Suprapubic skin (tissue), 4 donors: ENCODE data around the gene PDF.

Experiments
- CTCF ChIP-seq, 2 donors: fragments of 200-600 bp in 1 of 2; fragments of 450-650 bp in 1 of 2; sonication (generic) in 1 of 2; IDR thresholded peaks; one replicate each; pipeline ENCODE4 v1.5.1; 2016 to 2019; ENCODE audit warnings: antibody characterized with exemption in 2 of 2, mild to moderate bottlenecking in 1 of 2, moderate library complexity in 1 of 2
- POLR2A ChIP-seq, 2 donors: fragments of 450-650 bp; IDR thresholded peaks; one replicate each; pipeline ENCODE4 v1.6.1; 2017; ENCODE audit warnings: antibody characterized with exemption in 2 of 2, mild to moderate bottlenecking in 2 of 2, moderate library complexity in 2 of 2
- POLR2AphosphoS5 ChIP-seq, 3 donors: sonication (generic); formaldehyde crosslinking; IDR thresholded peaks; one replicate each; pipeline ENCODE4 v1.6.1; 2017; ENCODE audit warnings: antibody characterized with exemption in 3 of 3

GRCh38 chr16:69311533-69312387 lies 18.6 kb downstream of the PDF start:
- no peak for TF ChIP-seq CTCF (IDR thresholded peaks at IDR 0.05)
- TF ChIP-seq POLR2AphosphoS5 (IDR thresholded peaks at IDR 0.05): no peak
- no peak for TF ChIP-seq POLR2A (IDR thresholded peaks at IDR 0.05)
